NB4 (cell line): Measurements from ENCODE around the gene ACIN1.

ENCODE experiments used
- CTCF ChIP-seq: IDR thresholded peaks from one replicate; pipeline ENCODE4 v1.5.1; 2012; ENCODE audit warnings: low read depth, low read length
- MAX ChIP-seq: IDR thresholded peaks from 2 replicates; pipeline ENCODE4 v1.6.1; 2011; ENCODE audit warnings: low read depth, low read length
- MYC ChIP-seq: IDR thresholded peaks from 2 replicates; pipeline ENCODE4 v1.6.1; 2011; ENCODE audit warnings: low read depth, low read length
- POLR2A ChIP-seq: IDR thresholded peaks from 2 replicates; pipeline ENCODE4 v1.6.1; 2011; ENCODE audit warnings: mild to moderate bottlenecking; ENCODE audit not compliant: insufficient read length; ENCODE audit errors: extremely low read depth

GRCh38 chr14:23120541-23121251 lies 25.8 kb upstream of the ACIN1 start:
- TF ChIP-seq POLR2A (no peak), MAX (peak; percentile 62), CTCF (peak; percentile 99), MYC (no peak)
